ENCODE measurements around the gene WDR72.

WDR72 gene

GRCh38 chr15:53527996-53528395, 231.5 kb downstream of the WDR72 start:
- no peak for DNase-seq

GRCh38 chr15:53525894-53526293, 233.6 kb downstream of the WDR72 start:
- no peak for DNase-seq

GRCh38 chr15:53522991-53523390, 236.5 kb downstream of the WDR72 start:
- no peak for DNase-seq

GRCh38 chr15:53520996-53521395, 238.5 kb downstream of the WDR72 start:
- no peak for DNase-seq

- no peak for DNase-seq
These were observed 246.0 kb downstream of the WDR72 start for GRCh38 chr15:53513431-53513830.

GRCh38 chr15:53512029-53512428, 247.4 kb downstream of the WDR72 start:
- DNase-seq = no peak

- DNase-seq = no peak
These were observed 248.3 kb downstream of the WDR72 start for GRCh38 chr15:53511175-53511574.

- no peak for DNase-seq
These were observed 253.1 kb downstream of the WDR72 start for GRCh38 chr15:53506370-53506769.

- no peak for DNase-seq
These were observed 260.5 kb downstream of the WDR72 start for GRCh38 chr15:53498996-53499395.

- DNase-seq = no peak
These were observed 269.1 kb downstream of the WDR72 start for GRCh38 chr15:53490341-53490740.

- no peak for DNase-seq
These were observed 277.4 kb downstream of the WDR72 start for GRCh38 chr15:53482055-53482454.

- no peak for DNase-seq
These were observed 281.3 kb downstream of the WDR72 start for GRCh38 chr15:53477981-53478766.

- DNase-seq = no peak
These were observed 285.6 kb downstream of the WDR72 start for GRCh38 chr15:53473886-53474285.

GRCh38 chr15:53473435-53473834, 286.0 kb downstream of the WDR72 start:
- DNase-seq = no peak

- no peak for DNase-seq
These were observed 286.6 kb downstream of the WDR72 start for GRCh38 chr15:53472883-53473282.

- no peak for DNase-seq
These were observed 287.3 kb downstream of the WDR72 start for GRCh38 chr15:53472210-53472609.

GRCh38 chr15:53470743-53471142, 288.7 kb downstream of the WDR72 start:
- no peak for DNase-seq

GRCh38 chr15:53469422-53469821, 290.0 kb downstream of the WDR72 start:
- no peak for DNase-seq
